Loucy (cell line): ENCODE data around the gene IL17B.

Source experiments
- CTCF ChIP-seq: fragments of 200-600 bp; sonication (generic); conservative IDR thresholded peaks from 2 replicates; pipeline ENCODE4 v1.5.1; 2014; ENCODE audit warnings: mild to moderate bottlenecking, antibody characterized with exemption, low read length
- EZH2phosphoT487 ChIP-seq: fragments of 200-600 bp; IDR thresholded peaks from 2 replicates; pipeline ENCODE4 v1.6.1; 2018; ENCODE audit warnings: antibody characterized with exemption, mild to moderate bottlenecking, moderate library complexity, borderline replicate concordance

GRCh38 chr5:149419532-149419858, 40.4 kb upstream of the IL17B start:
- TF ChIP-seq CTCF (no peak), EZH2phosphoT487 (no peak)
